Natural killer cell (primary cell): ENCODE results near the gene CHRNA5. TPM values are rescaled to one million over a fixed set of nuclear protein-coding genes. Genes with fewer than 3 reads are reported as not detected.
A peak's percentile ranks its signal among the peaks of the same experiment; 100 is the strongest.

Experiments
- ATAC-seq, 3 donors: fragments of 150-1000 bp in 2 of 3; fragments of 200-7000 bp in 1 of 3; cut with Tn5 transposase; 1 replicate in 1 of 3; 2 replicates in 2 of 3; pipeline ENCODE4 v1.10.0; 2021; ENCODE audit warnings: mild to moderate bottlenecking in 2 of 3, moderate library complexity in 2 of 3
- DNase-seq, 2 donors: peaks; one replicate each; pipeline versions ENCODE4 v3.0.0 to v3.0.0-alpha.2; 2013 to 2021; ENCODE audit warnings: mixed read lengths in 1 of 2
- H3K27ac ChIP-seq: one replicate; pipeline ENCODE4 v1.5.1; 2013; ENCODE audit warnings: mild to moderate bottlenecking, low read length
- H3K27me3 ChIP-seq: one replicate; pipeline ENCODE4 v1.6.1; 2013; ENCODE audit warnings: low read length; ENCODE audit not compliant: control insufficient read depth, insufficient read depth
- H3K36me3 ChIP-seq: one replicate; pipeline ENCODE4 v1.6.1; 2013; ENCODE audit warnings: low read length; ENCODE audit not compliant: control insufficient read depth, insufficient read depth
- H3K4me1 ChIP-seq: one replicate; pipeline ENCODE4 v1.6.1; 2013; ENCODE audit warnings: low read length; ENCODE audit not compliant: control insufficient read depth, insufficient read depth
- H3K4me3 ChIP-seq: one replicate; pipeline ENCODE4 v1.5.1; 2013; ENCODE audit warnings: low read length
- H3K9me3 ChIP-seq: one replicate; pipeline ENCODE4 v1.6.1; 2013; ENCODE audit warnings: low read length; ENCODE audit not compliant: control insufficient read depth, insufficient read depth
- H3K27ac Mint-ChIP-seq, 2 donors: one replicate each; pipeline ENCODE4 v1.8.0; 2022; ENCODE audit warnings: mild to moderate bottlenecking in 2 of 2, mixed read lengths in 2 of 2, moderate library complexity in 1 of 2
- H3K27me3 Mint-ChIP-seq, 2 donors: one replicate each; pipeline ENCODE4 v1.8.0; 2022; ENCODE audit warnings: low read depth in 2 of 2, mixed read lengths in 2 of 2
- H3K36me3 Mint-ChIP-seq: one replicate; pipeline ENCODE4 v1.8.0; 2022; ENCODE audit warnings: mixed read lengths
- H3K4me1 Mint-ChIP-seq, 2 donors: one replicate each; pipeline ENCODE4 v1.8.0; 2022; ENCODE audit warnings: mixed read lengths in 2 of 2
- H3K4me3 Mint-ChIP-seq: one replicate; pipeline ENCODE4 v1.8.0; 2022; ENCODE audit warnings: mild to moderate bottlenecking, moderate library complexity, mixed read lengths
- H3K9me3 Mint-ChIP-seq, 2 donors: one replicate each; pipeline ENCODE4 v1.8.0; 2022; ENCODE audit warnings: mixed read lengths in 2 of 2
- whole genome bisulfite sequencing: methylation state at CpG from one replicate; pipeline ENCODE4 v1.1.7; 2013; ENCODE audit warnings: missing lambda C conversion rate; ENCODE audit not compliant: insufficient coverage; 5-methylcytosine and 5-hydroxymethylcytosine counted together
- intact Hi-C: fragments of 100-400 bp; cut with micrococcal nuclease; formaldehyde crosslinking; loops from one replicate; pipeline ENCODE4 v1.14.2; 2022
- total RNA-seq, 4 donors: library from RNA; stranded (reverse); fragments of 120-200 nt in 1 of 4; gene quantifications; one replicate each; pipeline versions ENCODE4 v1.2.3 to v1.2.4, GENCODE V29; 2013 to 2022
- TF ChIP-seq, protein P1 (sequence below): fragments of 200-600 bp; IDR thresholded peaks from one replicate; pipeline ENCODE4 v1.8.0; 2022; ENCODE audit warnings: antibody characterized with exemption

CHRNA5 gene
- total RNA-seq, 3 donors from 2014 or later (not counting 1 experiment from before 2014, with no cell fraction given): 0.23 to 0.45 (median 0.42) TPM

DNA sequence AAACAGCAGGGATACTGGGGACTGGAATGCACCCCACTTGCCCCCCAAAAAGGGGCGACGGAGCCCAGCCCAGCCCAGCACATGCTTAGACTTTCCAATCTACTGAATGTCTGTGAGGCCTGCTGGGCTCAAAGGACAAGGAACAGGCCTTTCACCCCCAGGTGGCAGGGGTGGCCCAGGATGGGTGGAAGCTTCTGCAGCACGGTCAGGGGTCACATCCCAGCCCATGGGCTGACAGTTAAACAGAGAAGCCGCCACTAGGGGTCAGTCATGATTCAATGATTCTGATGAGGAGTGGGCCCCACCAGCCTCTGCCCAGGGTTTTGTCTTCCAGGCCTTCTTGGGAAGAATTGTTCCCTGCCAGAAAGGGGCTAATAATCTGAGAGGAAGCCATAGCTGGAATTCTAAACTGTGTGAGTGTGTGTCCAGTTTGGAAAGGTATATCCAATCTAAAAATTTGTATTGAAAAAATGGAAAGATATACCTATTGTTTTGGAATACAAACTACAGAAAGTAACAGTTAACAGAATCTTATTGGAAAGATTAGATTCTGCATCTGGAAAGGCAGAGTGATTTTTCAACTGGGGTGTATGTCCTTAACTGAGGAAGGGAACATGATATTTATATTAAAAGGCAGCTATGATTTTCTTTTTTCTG lies 73.5 kb downstream of the CHRNA5 start:
- Mint-ChIP-seq H3K27ac (no peak overlapping the region), H3K36me3 (no peaks in the 10 kb centered on the region), H3K4me1 (peaks cover 0 to 11% of the 10 kb centered on the region in 2 donors), H3K9me3 (no peaks in the 10 kb centered on the region), H3K4me3 (no peak overlapping the region), H3K27me3 (peaks cover 5 to 19% of the 10 kb centered on the region in 2 donors)
- H3K9me3 ChIP-seq: no peaks in the 10 kb centered on the region
- ATAC-seq: peak in 2 of 3 donors; percentile 44 to 56
- H3K27me3 ChIP-seq: peaks cover 11% of the 10 kb centered on the region
- DNase-seq: peak in 1 of 2 donors; percentile 59
- TF ChIP-seq, protein P1, sequence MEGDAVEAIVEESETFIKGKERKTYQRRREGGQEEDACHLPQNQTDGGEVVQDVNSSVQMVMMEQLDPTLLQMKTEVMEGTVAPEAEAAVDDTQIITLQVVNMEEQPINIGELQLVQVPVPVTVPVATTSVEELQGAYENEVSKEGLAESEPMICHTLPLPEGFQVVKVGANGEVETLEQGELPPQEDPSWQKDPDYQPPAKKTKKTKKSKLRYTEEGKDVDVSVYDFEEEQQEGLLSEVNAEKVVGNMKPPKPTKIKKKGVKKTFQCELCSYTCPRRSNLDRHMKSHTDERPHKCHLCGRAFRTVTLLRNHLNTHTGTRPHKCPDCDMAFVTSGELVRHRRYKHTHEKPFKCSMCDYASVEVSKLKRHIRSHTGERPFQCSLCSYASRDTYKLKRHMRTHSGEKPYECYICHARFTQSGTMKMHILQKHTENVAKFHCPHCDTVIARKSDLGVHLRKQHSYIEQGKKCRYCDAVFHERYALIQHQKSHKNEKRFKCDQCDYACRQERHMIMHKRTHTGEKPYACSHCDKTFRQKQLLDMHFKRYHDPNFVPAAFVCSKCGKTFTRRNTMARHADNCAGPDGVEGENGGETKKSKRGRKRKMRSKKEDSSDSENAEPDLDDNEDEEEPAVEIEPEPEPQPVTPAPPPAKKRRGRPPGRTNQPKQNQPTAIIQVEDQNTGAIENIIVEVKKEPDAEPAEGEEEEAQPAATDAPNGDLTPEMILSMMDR: peak; percentile 11
- peaks cover 11% of the 10 kb centered on the region for H3K4me1 ChIP-seq
- 47% methylated on average over 4 of the region's 4 CpGs for WGBS
- H3K36me3 ChIP-seq: no peaks in the 10 kb centered on the region
- H3K4me3 ChIP-seq: no peak overlapping the region
- no peak overlapping the region for H3K27ac ChIP-seq
- intact Hi-C loops: loop anchor here (5.0 kb wide), 1 partner anchor 544 kb away; no protein-coding TSS in a partner anchor

DNA sequence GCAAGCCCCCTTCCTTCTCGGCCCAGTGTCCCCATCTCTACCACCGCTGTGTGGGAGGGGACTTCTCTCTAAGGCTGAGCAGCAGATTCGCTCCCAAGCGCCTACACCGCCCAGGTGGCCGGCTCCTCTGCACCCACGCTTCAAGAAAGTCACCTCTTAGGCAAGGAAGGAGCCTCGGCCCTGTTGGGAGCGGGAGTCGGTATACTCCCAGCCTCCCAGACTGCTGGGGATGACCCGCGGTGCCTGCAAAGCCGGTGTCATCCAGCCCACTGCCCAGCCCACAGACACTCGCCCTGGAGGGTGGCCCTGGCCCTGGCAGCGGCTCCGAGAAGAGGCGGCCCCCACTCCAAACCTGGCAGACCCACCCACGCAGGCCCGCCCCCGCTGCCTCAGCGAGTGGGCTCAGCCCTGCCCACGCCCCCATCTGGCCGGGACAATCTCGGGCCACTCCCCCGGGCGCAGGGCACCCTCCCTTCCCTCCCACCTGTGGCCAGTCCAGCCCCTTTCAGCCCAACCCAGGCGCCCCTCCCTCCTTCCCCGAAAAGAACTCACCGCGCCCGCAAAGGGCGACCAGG lies 75.3 kb downstream of the CHRNA5 start:
- H3K4me1 Mint-ChIP-seq: peaks cover 0 to 11% of the 10 kb centered on the region in 2 donors
- TF ChIP-seq, protein P1: no peak
- Histone ChIP-seq H3K4me3 (peak overlapping the region; percentile 18), H3K36me3 (no peaks in the 10 kb centered on the region), H3K9me3 (no peaks in the 10 kb centered on the region), H3K4me1 (peaks cover 11% of the 10 kb centered on the region), H3K27me3 (peaks cover 11% of the 10 kb centered on the region), H3K27ac (no peak overlapping the region)
- H3K27ac Mint-ChIP-seq: no peak overlapping the region
- H3K36me3 Mint-ChIP-seq: no peaks in the 10 kb centered on the region
- no peaks in the 10 kb centered on the region for H3K9me3 Mint-ChIP-seq
- peaks cover 5 to 22% of the 10 kb centered on the region in 2 donors for H3K27me3 Mint-ChIP-seq
- intact Hi-C loops: no loop called here
- H3K4me3 Mint-ChIP-seq: peak overlapping the region; percentile 50
- no peak for DNase-seq
- peak in 2 of 3 donors; percentile 29 to 48 for ATAC-seq
- WGBS: 21% methylated on average over 32 of the region's 32 CpGs

DNA sequence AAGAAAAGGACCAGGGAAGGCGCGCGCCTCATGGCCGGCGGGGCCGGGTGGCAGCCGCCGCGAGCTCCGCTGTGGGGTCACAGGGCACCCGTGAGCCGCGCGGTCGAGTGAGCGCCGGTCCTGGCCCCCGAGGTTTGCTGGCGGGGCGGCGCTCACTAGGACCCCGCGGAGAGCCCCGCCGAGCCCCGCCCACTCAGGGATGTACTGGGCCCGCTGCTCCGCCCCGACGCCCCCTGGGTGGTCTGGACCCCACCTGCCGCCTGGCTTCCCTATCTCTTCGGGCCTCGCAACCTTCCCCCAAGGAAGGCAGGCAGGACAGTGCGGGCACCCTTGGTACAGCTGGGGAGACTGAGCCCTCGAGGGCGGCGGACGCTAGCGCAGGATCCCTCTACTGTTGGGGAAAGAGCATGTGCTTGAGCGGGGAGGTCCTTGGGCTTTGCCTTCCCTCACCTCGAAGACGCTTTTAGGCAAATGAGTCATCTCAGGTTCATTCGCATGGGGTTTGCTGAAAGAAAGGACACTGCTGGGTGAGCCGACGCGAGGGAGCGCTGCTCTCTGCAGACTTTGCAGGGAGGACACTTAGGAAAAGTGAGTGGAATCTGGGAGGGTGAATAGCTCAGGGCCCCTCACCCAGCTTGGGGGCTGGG lies 75.9 kb downstream of the CHRNA5 start, which contains the start of gene CHRNB4:
Gene CHRNB4 (minus strand): TSS at position 109 of the 647 bp plus-strand sequence. CDS start 77 bp downstream, at position 32.
- Mint-ChIP-seq H3K4me3 (peak within 1 kb of the TSS; percentile 69), H3K4me1 (peaks cover 0 to 11% of the 10 kb centered on the region in 2 donors), H3K9me3 (no peaks in the 10 kb centered on the region), H3K27me3 (peaks cover 5 to 23% of the 10 kb centered on the region in 2 donors), H3K27ac (peak within 1 kb of the TSS in 1 of 2 donors; percentile 20), H3K36me3 (no peaks in the 10 kb centered on the region)
- ATAC-seq: peak; percentile 65 to 83 (median 73)
- peak in 1 of 2 donors; percentile 15 for DNase-seq
- H3K4me1 ChIP-seq: peaks cover 11% of the 10 kb centered on the region
- TF ChIP-seq, protein P1: no peak
- no peak within 1 kb of the TSS for H3K27ac ChIP-seq
- 19% methylated on average over 47 of the region's 47 CpGs for WGBS
- no peaks in the 10 kb centered on the region for H3K36me3 ChIP-seq
- H3K4me3 ChIP-seq: peak within 1 kb of the TSS; percentile 18
- H3K27me3 ChIP-seq: peaks cover 11% of the 10 kb centered on the region
- intact Hi-C loops: no loop called here
- H3K9me3 ChIP-seq: no peaks in the 10 kb centered on the region
